BE2C (cell line): ENCODE measurements around the gene DEFB119. TPM values are rescaled to one million over a fixed set of nuclear protein-coding genes. Genes with fewer than 3 reads are reported as not detected.
"Not testable (repeated sequence)": the region's sequence is repeated elsewhere in the genome, so short reads cannot be mapped to it uniquely, and the experiment has no call there.

Source experiments
- DNase-seq: peaks from one replicate; pipeline ENCODE4 v3.0.0-alpha.2; 2020
- H3K27me3 ChIP-seq: fragments of 250-450 bp; sonication (Bioruptor Pico); 2 replicates; pipeline ENCODE4 v1.5.1; 2020; ENCODE audit warnings: mild to moderate bottlenecking
- H3K36me3 ChIP-seq: fragments of 250-450 bp; sonication (Bioruptor Pico); 2 replicates; pipeline ENCODE4 v1.5.1; 2020; ENCODE audit warnings: mild to moderate bottlenecking
- H3K4me1 ChIP-seq: fragments of 250-450 bp; sonication (Bioruptor Pico); 2 replicates; pipeline ENCODE4 v1.5.1; 2020
- H3K4me3 ChIP-seq: 2 replicates; pipeline ENCODE4 v1.5.1; 2011; ENCODE audit warnings: low read depth, low read length
- H3K9me3 ChIP-seq: fragments of 250-450 bp; sonication (Bioruptor Pico); 2 replicates; pipeline ENCODE4 v1.5.1; 2020
- CTCF ChIP-seq: IDR thresholded peaks from 2 replicates; pipeline ENCODE4 v1.5.1; 2012; ENCODE audit warnings: mild to moderate bottlenecking, low read depth, low read length
- polyA plus RNA-seq: library from polyadenylated mRNA; unstranded; fragments of >200 nt; gene quantifications from one replicate; pipeline ENCODE4 v1.2.1, GENCODE V29; 2012; ENCODE audit warnings: low read depth, missing spikeins; ENCODE audit not compliant: insufficient read length, insufficient read depth

DEFB119 gene
- polyA plus RNA-seq: not detected

GRCh38 chr20:31390490-31390889 is at the start of gene DEFB119:
Gene DEFB119, minus strand, starts transcription at chr20:31390590. Its CDS starts 107 bp downstream, at chr20:31390483.
- no peaks in the 10 kb centered on the region; the same call in 1 of the 2 replicates for H3K27me3 ChIP-seq
- DNase-seq: no peak
- no peak within 1 kb of the TSS for H3K4me3 ChIP-seq
- H3K36me3 ChIP-seq: no peaks in the 10 kb centered on the region
- H3K4me1 ChIP-seq: no peaks in the 10 kb centered on the region
- TF ChIP-seq CTCF: no peak
- no peaks in the 10 kb centered on the region for H3K9me3 ChIP-seq

- no peaks in the 10 kb centered on the region for H3K9me3 ChIP-seq
- no peaks in the 10 kb centered on the region for H3K36me3 ChIP-seq
- H3K4me1 ChIP-seq: no peaks in the 10 kb centered on the region
- no peak for TF ChIP-seq CTCF
- H3K27me3 ChIP-seq: peaks cover 16% of the 10 kb centered on the region
- no peak for DNase-seq
- H3K4me3 ChIP-seq: no peak overlapping the region
Measured at GRCh38 chr20:31430568-31431115, 40.3 kb upstream of the DEFB119 start.

GRCh38 chr20:31427576-31427975 is 37.2 kb upstream of the DEFB119 start:
- DNase-seq, H3K4me3 ChIP-seq, H3K27me3 ChIP-seq, H3K9me3 ChIP-seq, H3K4me1 ChIP-seq, H3K36me3 ChIP-seq: not testable (repeated sequence)

GRCh38 chr20:31426891-31427551 is 36.6 kb upstream of the DEFB119 start:
- not testable (repeated sequence) for H3K27me3 ChIP-seq, H3K9me3 ChIP-seq, DNase-seq, H3K4me3 ChIP-seq, H3K36me3 ChIP-seq, H3K4me1 ChIP-seq

GRCh38 chr20:31425797-31426196 is 35.4 kb upstream of the DEFB119 start:
- H3K9me3 ChIP-seq: no peaks in the 10 kb centered on the region
- TF ChIP-seq CTCF: no peak

GRCh38 chr20:31418307-31418706 is 27.9 kb upstream of the DEFB119 start:
- no peaks in the 10 kb centered on the region for H3K9me3 ChIP-seq
- H3K36me3 ChIP-seq: no peaks in the 10 kb centered on the region
- H3K4me1 ChIP-seq: no peaks in the 10 kb centered on the region
- no peak overlapping the region for H3K4me3 ChIP-seq
- DNase-seq: no peak
- no peaks in the 10 kb centered on the region for H3K27me3 ChIP-seq
- no peak for TF ChIP-seq CTCF

More at GRCh38 chr20:31425797-31426196, 35.4 kb upstream of the DEFB119 start:
- H3K36me3 ChIP-seq: no peaks in the 10 kb centered on the region
- no peak for DNase-seq
- H3K4me1 ChIP-seq: no peaks in the 10 kb centered on the region
- peaks cover 5% of the 10 kb centered on the region; the same call in 1 of the 2 replicates for H3K27me3 ChIP-seq
- no peak overlapping the region for H3K4me3 ChIP-seq

- DNase-seq: no peak
- H3K27me3 ChIP-seq: no peaks in the 10 kb centered on the region
- no peak for TF ChIP-seq CTCF
- H3K9me3 ChIP-seq: no peaks in the 10 kb centered on the region
- H3K4me3 ChIP-seq: no peak overlapping the region
- no peaks in the 10 kb centered on the region for H3K4me1 ChIP-seq
- H3K36me3 ChIP-seq: no peaks in the 10 kb centered on the region
Measured at GRCh38 chr20:31415653-31416052, 25.3 kb upstream of the DEFB119 start.
